HG02623 (cell line): ENCODE results near the gene PPARG.
"Not testable (repeated sequence)": the region's sequence is repeated elsewhere in the genome, so short reads cannot be mapped to it uniquely, and the experiment has no call there.

ENCODE experiments used
- ATAC-seq: cut with Tn5 transposase; IDR thresholded peaks from one replicate; pipeline ENCODE4 v1.9.1; 2021; ENCODE audit warnings: moderate library complexity; ENCODE audit not compliant: unreplicated experiment

PPARG gene

GRCh38 chr3:12370758-12371157, 81.9 kb downstream of the PPARG start:
- no peak for ATAC-seq

GRCh38 chr3:12371525-12372140, 82.8 kb downstream of the PPARG start:
- no peak for ATAC-seq

- no peak for ATAC-seq
Observed at GRCh38 chr3:12372741-12373280, 83.9 kb downstream of the PPARG start.

GRCh38 chr3:12375572-12375971, 86.7 kb downstream of the PPARG start:
- no peak for ATAC-seq

- no peak for ATAC-seq
Observed at GRCh38 chr3:12379640-12380429, 91.0 kb downstream of the PPARG start.

GRCh38 chr3:12380461-12380860, 91.6 kb downstream of the PPARG start:
- no peak for ATAC-seq

GRCh38 chr3:12381199-12381598, 92.3 kb downstream of the PPARG start:
- ATAC-seq = no peak

- ATAC-seq = no peak
Observed at GRCh38 chr3:12383218-12383617, 94.3 kb downstream of the PPARG start.

- no peak for ATAC-seq
Observed at GRCh38 chr3:12384451-12385233, 95.8 kb downstream of the PPARG start.

- not testable (repeated sequence) for ATAC-seq
Observed at GRCh38 chr3:12386514-12387291, 97.8 kb downstream of the PPARG start.

- ATAC-seq = no peak
Observed at GRCh38 chr3:12388185-12388584, 99.3 kb downstream of the PPARG start.

- no peak for ATAC-seq
Observed at GRCh38 chr3:12392101-12392878, 103.4 kb downstream of the PPARG start.

- no peak for ATAC-seq
Observed at GRCh38 chr3:12393894-12394293, 105.0 kb downstream of the PPARG start.

GRCh38 chr3:12394569-12395271, 105.8 kb downstream of the PPARG start:
- peak; percentile 17 for ATAC-seq

GRCh38 chr3:12395349-12396012, 106.6 kb downstream of the PPARG start:
- ATAC-seq = peak; percentile 94

- no peak for ATAC-seq
Observed at GRCh38 chr3:12396471-12396870, 107.6 kb downstream of the PPARG start.

- ATAC-seq = no peak
Observed at GRCh38 chr3:12399226-12399625, 110.4 kb downstream of the PPARG start.

- ATAC-seq = no peak
Observed at GRCh38 chr3:12400616-12401194, 111.8 kb downstream of the PPARG start.
